ENCODE data around the gene SIPA1L3.

SIPA1L3 gene

GRCh38 chr19:38201731-38202130 lies 294.7 kb downstream of the SIPA1L3 start:
- no peak overlapping the region for H3K27ac ChIP-seq (ENCODE audit: low read depth, low read length, poor library complexity, severe bottlenecking)
- H4K20me1 ChIP-seq (ENCODE audit: insufficient read depth, low read length), result no peaks in the 10 kb centered on the region
- no peaks in the 10 kb centered on the region for H3K27me3 ChIP-seq (ENCODE audit: insufficient read depth, low read length)
- peaks cover 47% of the 10 kb centered on the region for H3K36me3 ChIP-seq (ENCODE audit: insufficient read depth, low read length)
- no peaks in the 10 kb centered on the region for H3K9me2 ChIP-seq (ENCODE audit: low read depth, low read length)
- TF ChIP-seq CTCF (IDR thresholded peaks at IDR 0.05; ENCODE audit: low read length), result no peak
- TF ChIP-seq EZH2 (IDR thresholded peaks at IDR 0.05; ENCODE audit: borderline replicate concordance, low read length), result no peak
- no peaks in the 10 kb centered on the region for H3K9me3 ChIP-seq (ENCODE audit: low read length)
- H3K4me2 ChIP-seq (ENCODE audit: low read length), result no peak overlapping the region
- no peaks in the 10 kb centered on the region for H3K4me1 ChIP-seq (ENCODE audit: insufficient read depth, low read length, severe bottlenecking)
- no peak overlapping the region for H2AFZ ChIP-seq (ENCODE audit: low read length)
- H3F3A ChIP-seq (ENCODE audit: insufficient read depth, low read length), result no peaks in the 10 kb centered on the region
- H3K4me3 ChIP-seq (ENCODE audit: low read depth, low read length, poor library complexity, severe bottlenecking), result no peak overlapping the region
- no peaks in the 10 kb centered on the region for H3K79me2 ChIP-seq (ENCODE audit: insufficient read depth, low read length)
- H3K9ac ChIP-seq (ENCODE audit: low read length), result no peak overlapping the region

- Histone ChIP-seq H3K4me3 (ENCODE audit: low read depth, low read length, poor library complexity, severe bottlenecking) (no peak overlapping the region), H3K4me1 (ENCODE audit: insufficient read depth, low read length, severe bottlenecking) (no peaks in the 10 kb centered on the region), H3K9me2 (ENCODE audit: low read depth, low read length) (no peaks in the 10 kb centered on the region), H3K36me3 (ENCODE audit: insufficient read depth, low read length) (peaks cover 47% of the 10 kb centered on the region), H3K4me2 (ENCODE audit: low read length) (no peak overlapping the region), H3K79me2 (ENCODE audit: insufficient read depth, low read length) (no peaks in the 10 kb centered on the region), H3F3A (ENCODE audit: insufficient read depth, low read length) (no peaks in the 10 kb centered on the region), H3K9me3 (ENCODE audit: low read length) (no peaks in the 10 kb centered on the region), H2AFZ (ENCODE audit: low read length) (no peak overlapping the region), H3K27me3 (ENCODE audit: insufficient read depth, low read length) (no peaks in the 10 kb centered on the region), H3K9ac (ENCODE audit: low read length) (no peak overlapping the region), H3K27ac (ENCODE audit: low read depth, low read length, poor library complexity, severe bottlenecking) (no peak overlapping the region), H4K20me1 (ENCODE audit: insufficient read depth, low read length) (no peaks in the 10 kb centered on the region)
- TF ChIP-seq CTCF (IDR thresholded peaks at IDR 0.05; ENCODE audit: low read length), result no peak
- no peak for TF ChIP-seq EZH2 (IDR thresholded peaks at IDR 0.05; ENCODE audit: borderline replicate concordance, low read length)
Measured at GRCh38 chr19:38202504-38202903, 295.5 kb downstream of the SIPA1L3 start.

- no peak for TF ChIP-seq EZH2 (IDR thresholded peaks at IDR 0.05; ENCODE audit: borderline replicate concordance, low read length)
- TF ChIP-seq CTCF (IDR thresholded peaks at IDR 0.05; ENCODE audit: low read length), result no peak
- H3K27me3 ChIP-seq (ENCODE audit: insufficient read depth, low read length), result 0 out of 2 replicates have a peak, but pooled peaks cover under 1% of the 10 kb centered on the region
- no peak overlapping the region for H3K27ac ChIP-seq (ENCODE audit: low read depth, low read length, poor library complexity, severe bottlenecking)
- no peak overlapping the region for H3K4me2 ChIP-seq (ENCODE audit: low read length)
- peaks cover 45% of the 10 kb centered on the region for H3K36me3 ChIP-seq (ENCODE audit: insufficient read depth, low read length)
- H4K20me1 ChIP-seq (ENCODE audit: insufficient read depth, low read length), result no peaks in the 10 kb centered on the region
- H3K79me2 ChIP-seq (ENCODE audit: insufficient read depth, low read length), result no peaks in the 10 kb centered on the region
- no peaks in the 10 kb centered on the region for H3F3A ChIP-seq (ENCODE audit: insufficient read depth, low read length)
- no peaks in the 10 kb centered on the region for H3K4me1 ChIP-seq (ENCODE audit: insufficient read depth, low read length, severe bottlenecking)
- H2AFZ ChIP-seq (ENCODE audit: low read length), result no peak overlapping the region
- no peak overlapping the region for H3K9ac ChIP-seq (ENCODE audit: low read length)
- H3K9me2 ChIP-seq (ENCODE audit: low read depth, low read length), result no peaks in the 10 kb centered on the region
- no peaks in the 10 kb centered on the region for H3K9me3 ChIP-seq (ENCODE audit: low read length)
- H3K4me3 ChIP-seq (ENCODE audit: low read depth, low read length, poor library complexity, severe bottlenecking), result no peak overlapping the region
Measured at GRCh38 chr19:38203197-38203596, 296.2 kb downstream of the SIPA1L3 start.

Data from OCI-LY1 (cell line).